Breast epithelium (tissue), 3 donors: ENCODE results near the gene MBD5.

ENCODE experiments used
- CTCF ChIP-seq, 3 donors: fragments of 450-650 bp; IDR thresholded peaks; one replicate each; pipeline ENCODE4 v1.5.1; 2016 to 2017; ENCODE audit warnings: antibody characterized with exemption in 3 of 3, mild to moderate bottlenecking in 3 of 3, moderate library complexity in 3 of 3
- POLR2AphosphoS5 ChIP-seq, 3 donors: sonication (generic); formaldehyde crosslinking; IDR thresholded peaks; one replicate each; pipeline ENCODE4 v1.6.1; 2017; ENCODE audit warnings: antibody characterized with exemption in 3 of 3

GRCh38 chr2:148515120-148515519 lies 494.2 kb downstream of the MBD5 start:
- TF ChIP-seq CTCF (IDR thresholded peaks at IDR 0.05) (no peak), POLR2AphosphoS5 (IDR thresholded peaks at IDR 0.05) (no peak)
